ENCODE data around the gene SREBF2.

GRCh38 chr22:41831828-41832552 lies 915 bp upstream of the SREBF2 start:
- TF ChIP-seq POLR2A (IDR thresholded peaks at IDR 0.05) (no peak), CTCF (IDR thresholded peaks at IDR 0.05) (no peak)

Data from uterus (tissue), 2 donors.